Measurements from ENCODE around the gene KCTD10.
"Not testable (repeated sequence)": the region's sequence is repeated elsewhere in the genome, so short reads cannot be mapped to it uniquely, and the experiment has no call there.

DNA sequence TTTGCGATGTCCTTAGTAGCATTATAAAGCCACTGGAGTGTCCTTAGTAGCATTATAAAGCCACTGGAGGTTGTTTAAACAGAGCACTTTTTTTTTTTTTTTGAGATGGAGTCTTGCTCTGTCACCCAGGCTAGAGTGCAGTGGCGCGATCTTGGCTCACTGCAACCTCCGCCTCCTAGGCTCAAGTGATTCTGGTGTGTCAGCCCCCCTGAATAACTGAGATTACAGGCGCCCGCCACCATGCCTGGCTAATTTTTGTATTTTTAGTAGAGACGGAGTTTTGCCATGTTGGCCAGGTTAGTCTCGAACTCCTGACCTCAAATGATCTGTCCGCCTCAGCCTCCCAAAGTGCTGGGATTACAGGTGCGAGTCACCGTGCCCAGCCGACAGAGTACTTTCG lies 37.1 kb downstream of the KCTD10 start:
- not testable (repeated sequence) for TF ChIP-seq JUNB (CRISPR knock-in tag; conservative IDR thresholded peaks at IDR 0.05); HDGF (IDR thresholded peaks at IDR 0.05); ZNF561 (CRISPR knock-in tag; conservative IDR thresholded peaks at IDR 0.05); ARHGAP35 (IDR thresholded peaks at IDR 0.05; ENCODE audit: partially characterized antibody); NFYB (IDR thresholded peaks at IDR 0.05; ENCODE audit: extremely low read depth, insufficient read length); ZNF431 (CRISPR knock-in tag; IDR thresholded peaks at IDR 0.05); HNRNPLL (IDR thresholded peaks at IDR 0.05; ENCODE audit: low read depth, low read length, poor library complexity, severe bottlenecking)
- TF ChIP-seq, protein P1, sequence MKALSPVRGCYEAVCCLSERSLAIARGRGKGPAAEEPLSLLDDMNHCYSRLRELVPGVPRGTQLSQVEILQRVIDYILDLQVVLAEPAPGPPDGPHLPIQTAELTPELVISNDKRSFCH (CRISPR knock-in tag; IDR thresholded peaks at IDR 0.05): not testable (repeated sequence)
- TF ChIP-seq, protein P1 (tag; IDR thresholded peaks at IDR 0.05): not testable (repeated sequence)
- TF ChIP-seq, protein P2, sequence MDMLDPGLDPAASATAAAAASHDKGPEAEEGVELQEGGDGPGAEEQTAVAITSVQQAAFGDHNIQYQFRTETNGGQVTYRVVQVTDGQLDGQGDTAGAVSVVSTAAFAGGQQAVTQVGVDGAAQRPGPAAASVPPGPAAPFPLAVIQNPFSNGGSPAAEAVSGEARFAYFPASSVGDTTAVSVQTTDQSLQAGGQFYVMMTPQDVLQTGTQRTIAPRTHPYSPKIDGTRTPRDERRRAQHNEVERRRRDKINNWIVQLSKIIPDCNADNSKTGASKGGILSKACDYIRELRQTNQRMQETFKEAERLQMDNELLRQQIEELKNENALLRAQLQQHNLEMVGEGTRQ (CRISPR knock-in tag; IDR thresholded peaks at IDR 0.05): not testable (repeated sequence)
- TF ChIP-seq, protein P3, sequence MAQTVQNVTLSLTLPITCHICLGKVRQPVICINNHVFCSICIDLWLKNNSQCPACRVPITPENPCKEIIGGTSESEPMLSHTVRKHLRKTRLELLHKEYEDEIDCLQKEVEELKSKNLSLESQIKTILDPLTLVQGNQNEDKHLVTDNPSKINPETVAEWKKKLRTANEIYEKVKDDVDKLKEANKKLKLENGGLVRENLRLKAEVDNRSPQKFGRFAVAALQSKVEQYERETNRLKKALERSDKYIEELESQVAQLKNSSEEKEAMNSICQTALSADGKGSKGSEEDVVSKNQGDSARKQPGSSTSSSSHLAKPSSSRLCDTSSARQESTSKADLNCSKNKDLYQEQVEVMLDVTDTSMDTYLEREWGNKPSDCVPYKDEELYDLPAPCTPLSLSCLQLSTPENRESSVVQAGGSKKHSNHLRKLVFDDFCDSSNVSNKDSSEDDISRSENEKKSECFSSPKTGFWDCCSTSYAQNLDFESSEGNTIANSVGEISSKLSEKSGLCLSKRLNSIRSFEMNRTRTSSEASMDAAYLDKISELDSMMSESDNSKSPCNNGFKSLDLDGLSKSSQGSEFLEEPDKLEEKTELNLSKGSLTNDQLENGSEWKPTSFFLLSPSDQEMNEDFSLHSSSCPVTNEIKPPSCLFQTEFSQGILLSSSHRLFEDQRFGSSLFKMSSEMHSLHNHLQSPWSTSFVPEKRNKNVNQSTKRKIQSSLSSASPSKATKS (CRISPR knock-in tag; IDR thresholded peaks at IDR 0.05): not testable (repeated sequence)
